ENCODE data around the gene CARF.

Gene CARF

GRCh38 chr2:203018181-203018580, 106.1 kb downstream of the CARF start:
- DNase-seq (ENCODE audit: low spot score) = no peak
- no peak for FAIRE-seq

GRCh38 chr2:203019142-203019541, 107.1 kb downstream of the CARF start:
- FAIRE-seq (no peak), DNase-seq (ENCODE audit: low spot score) (no peak)

DNA sequence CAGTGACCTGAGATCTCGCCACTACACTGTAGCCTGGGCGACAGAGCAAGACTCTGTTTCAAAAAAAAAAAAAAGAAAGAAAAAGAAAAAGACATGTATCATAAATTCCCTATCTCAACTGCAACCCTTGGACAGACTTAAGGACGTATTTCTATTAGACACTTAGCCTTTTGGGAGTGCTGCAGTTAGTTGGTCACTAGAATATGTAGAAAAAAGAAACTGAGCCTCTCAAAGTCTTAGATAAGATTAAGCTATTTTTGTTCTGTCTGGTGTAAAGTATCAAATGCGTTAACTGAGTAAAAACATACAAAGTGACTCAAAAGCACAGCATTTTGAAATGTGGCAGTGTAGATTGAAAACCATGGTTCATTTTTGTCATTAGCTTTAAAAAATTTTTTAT, 109.9 kb downstream of the CARF start:
- FAIRE-seq = no peak
- no peak for DNase-seq (ENCODE audit: low spot score)

- FAIRE-seq (no peak), DNase-seq (ENCODE audit: low spot score) (no peak)
These were observed 110.7 kb downstream of the CARF start for GRCh38 chr2:203022751-203023150.

GRCh38 chr2:203025592-203025991, 113.5 kb downstream of the CARF start:
- FAIRE-seq = no peak

GRCh38 chr2:203030545-203030944, 118.5 kb downstream of the CARF start:
- DNase-seq (ENCODE audit: low spot score) = no peak
- no peak for FAIRE-seq

More at GRCh38 chr2:203025592-203025991, 113.5 kb downstream of the CARF start:
- DNase-seq (ENCODE audit: low spot score) = no peak

- no peak for DNase-seq (ENCODE audit: low spot score)
- FAIRE-seq = no peak
These were observed 118.9 kb downstream of the CARF start for GRCh38 chr2:203030991-203031390.

DNA sequence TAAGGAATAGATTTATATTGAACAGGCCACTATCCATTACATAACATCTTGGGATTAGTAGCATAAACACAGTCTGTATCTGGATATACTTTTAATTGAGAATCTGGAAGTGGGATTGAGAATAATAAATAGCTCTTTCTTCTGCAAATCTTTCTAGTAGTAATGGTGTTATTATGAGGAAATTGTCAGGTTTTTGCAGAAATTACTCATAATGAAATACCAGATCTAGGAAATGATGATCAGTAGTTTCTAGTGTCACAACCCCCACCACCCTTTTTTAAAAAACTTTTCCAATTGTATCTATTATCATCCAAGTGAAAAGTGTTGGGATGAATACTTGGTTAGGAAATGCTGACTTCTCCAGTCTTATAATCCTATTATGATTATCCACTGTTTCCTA, 121.3 kb downstream of the CARF start:
- FAIRE-seq (no peak), DNase-seq (ENCODE audit: low spot score) (no peak)

DNA sequence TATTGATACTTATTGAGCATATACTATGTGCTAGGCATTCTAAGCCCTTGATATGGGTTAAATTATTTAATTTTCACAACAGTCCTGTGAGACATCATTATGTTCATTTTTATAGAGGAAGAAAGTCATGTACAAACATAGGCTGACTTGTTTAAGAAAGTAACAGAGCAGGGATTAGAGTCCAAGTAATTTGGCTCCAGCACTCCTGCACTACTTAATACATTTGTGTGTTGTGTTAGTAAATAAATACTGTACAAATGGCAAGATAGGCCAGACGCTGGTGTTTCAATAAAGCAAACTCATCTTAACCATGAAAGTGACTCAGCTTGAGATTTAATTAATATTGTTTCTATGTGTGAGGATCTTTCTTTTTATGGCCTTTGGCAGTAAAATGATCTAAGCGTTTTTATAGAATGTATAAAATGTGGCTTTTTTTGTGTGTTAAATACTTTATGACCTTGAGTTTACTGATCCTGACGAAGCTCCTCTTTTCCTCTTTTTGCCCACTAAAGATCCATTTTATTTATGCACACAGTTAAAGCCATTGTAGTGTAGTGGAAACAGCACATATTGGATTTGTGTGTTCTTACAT, 123.9 kb downstream of the CARF start:
- DNase-seq (ENCODE audit: low spot score) (no peak), FAIRE-seq (no peak)

Data from urothelium cell line (cell line).